Loucy (cell line): ENCODE measurements around the gene PYCARD.

Experiments
- H2AFZ ChIP-seq: fragments of 200-600 bp; sonication (generic); 2 replicates; pipeline ENCODE4 v1.6.0; 2016; ENCODE audit warnings: antibody characterized with exemption, mild to moderate bottlenecking, low read length, moderate library complexity
- H3F3A ChIP-seq: fragments of 200-600 bp; 2 replicates; pipeline ENCODE4 v1.6.0; 2016; ENCODE audit warnings: antibody characterized with exemption, low read depth, mild to moderate bottlenecking
- H3K27me3 ChIP-seq: fragments of 200-600 bp; sonication (generic); 2 replicates; pipeline ENCODE4 v1.6.1; 2014; ENCODE audit warnings: low read length, mild to moderate bottlenecking; ENCODE audit not compliant: insufficient read depth, poor library complexity, severe bottlenecking
- H3K36me3 ChIP-seq: fragments of 200-600 bp; sonication (generic); 2 replicates; pipeline ENCODE4 v1.6.1; 2016; ENCODE audit warnings: low read length; ENCODE audit not compliant: insufficient read depth
- H3K4me1 ChIP-seq: fragments of 200-600 bp; sonication (generic); 2 replicates; pipeline ENCODE4 v1.5.1; 2014; ENCODE audit warnings: low read length, mild to moderate bottlenecking; ENCODE audit not compliant: insufficient read depth, poor library complexity, severe bottlenecking
- H3K4me2 ChIP-seq: fragments of 200-600 bp; sonication (generic); 2 replicates; pipeline ENCODE4 v1.6.0; 2014; ENCODE audit warnings: antibody characterized with exemption, low read length, low read depth, mild to moderate bottlenecking; ENCODE audit not compliant: poor library complexity, severe bottlenecking
- H3K4me3 ChIP-seq: fragments of 200-600 bp; sonication (generic); 2 replicates; pipeline ENCODE4 v1.5.1; 2014; ENCODE audit warnings: low read length, mild to moderate bottlenecking, mixed read lengths; ENCODE audit not compliant: poor library complexity, severe bottlenecking
- H3K79me2 ChIP-seq: fragments of 200-600 bp; sonication (generic); 2 replicates; pipeline ENCODE4 v1.6.1; 2014; ENCODE audit warnings: low read length; ENCODE audit not compliant: insufficient read depth
- H3K9ac ChIP-seq: fragments of 200-600 bp; sonication (generic); 2 replicates; pipeline ENCODE4 v1.6.0; 2014; ENCODE audit warnings: mild to moderate bottlenecking, low read depth, low read length, moderate library complexity; ENCODE audit not compliant: poor library complexity, severe bottlenecking
- H3K9me2 ChIP-seq: fragments of 200-600 bp; sonication (generic); replicated peaks from 2 replicates; pipeline ENCODE4 v1.6.1; 2016; ENCODE audit warnings: low read depth, low read length, mixed read lengths
- H3K9me3 ChIP-seq: fragments of 200-600 bp; sonication (generic); 2 replicates; pipeline ENCODE4 v1.6.1; 2014; ENCODE audit warnings: mild to moderate bottlenecking, antibody characterized with exemption, low read length, low read depth; ENCODE audit not compliant: insufficient read depth
- H4K20me1 ChIP-seq: fragments of 200-600 bp; sonication (generic); 2 replicates; pipeline ENCODE4 v1.6.0; 2014; ENCODE audit warnings: antibody characterized with exemption, low read length, mild to moderate bottlenecking; ENCODE audit not compliant: insufficient read depth, poor library complexity, severe bottlenecking
- EZH2phosphoT487 ChIP-seq: fragments of 200-600 bp; IDR thresholded peaks from 2 replicates; pipeline ENCODE4 v1.6.1; 2018; ENCODE audit warnings: antibody characterized with exemption, mild to moderate bottlenecking, moderate library complexity, borderline replicate concordance
- TF ChIP-seq, protein P1 (sequence below): fragments of 200-600 bp; sonication (generic); conservative IDR thresholded peaks from 2 replicates; pipeline ENCODE4 v1.5.1; 2014; ENCODE audit warnings: mild to moderate bottlenecking, antibody characterized with exemption, low read length

The PYCARD gene

GRCh38 chr16:31206776-31207175 is 4.2 kb upstream of the PYCARD start:
- H3K9me2 ChIP-seq = no peaks in the 10 kb centered on the region
- H3K4me2 ChIP-seq = no peak overlapping the region
- TF ChIP-seq EZH2phosphoT487 = no peak
- TF ChIP-seq, protein P1, sequence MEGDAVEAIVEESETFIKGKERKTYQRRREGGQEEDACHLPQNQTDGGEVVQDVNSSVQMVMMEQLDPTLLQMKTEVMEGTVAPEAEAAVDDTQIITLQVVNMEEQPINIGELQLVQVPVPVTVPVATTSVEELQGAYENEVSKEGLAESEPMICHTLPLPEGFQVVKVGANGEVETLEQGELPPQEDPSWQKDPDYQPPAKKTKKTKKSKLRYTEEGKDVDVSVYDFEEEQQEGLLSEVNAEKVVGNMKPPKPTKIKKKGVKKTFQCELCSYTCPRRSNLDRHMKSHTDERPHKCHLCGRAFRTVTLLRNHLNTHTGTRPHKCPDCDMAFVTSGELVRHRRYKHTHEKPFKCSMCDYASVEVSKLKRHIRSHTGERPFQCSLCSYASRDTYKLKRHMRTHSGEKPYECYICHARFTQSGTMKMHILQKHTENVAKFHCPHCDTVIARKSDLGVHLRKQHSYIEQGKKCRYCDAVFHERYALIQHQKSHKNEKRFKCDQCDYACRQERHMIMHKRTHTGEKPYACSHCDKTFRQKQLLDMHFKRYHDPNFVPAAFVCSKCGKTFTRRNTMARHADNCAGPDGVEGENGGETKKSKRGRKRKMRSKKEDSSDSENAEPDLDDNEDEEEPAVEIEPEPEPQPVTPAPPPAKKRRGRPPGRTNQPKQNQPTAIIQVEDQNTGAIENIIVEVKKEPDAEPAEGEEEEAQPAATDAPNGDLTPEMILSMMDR = no peak
- H3K4me3 ChIP-seq = no peak overlapping the region
- no peaks in the 10 kb centered on the region for H3K36me3 ChIP-seq
- no peaks in the 10 kb centered on the region for H4K20me1 ChIP-seq
- no peak overlapping the region for H2AFZ ChIP-seq
- no peak overlapping the region for H3K9ac ChIP-seq
- H3F3A ChIP-seq = no peaks in the 10 kb centered on the region
- H3K27me3 ChIP-seq = no peaks in the 10 kb centered on the region
- H3K9me3 ChIP-seq = no peaks in the 10 kb centered on the region
- no peaks in the 10 kb centered on the region for H3K4me1 ChIP-seq
- H3K79me2 ChIP-seq = no peaks in the 10 kb centered on the region

GRCh38 chr16:31204871-31205666 is 2.5 kb upstream of the PYCARD start:
- Histone ChIP-seq H3K9ac (no peak overlapping the region), H3K36me3 (no peaks in the 10 kb centered on the region), H4K20me1 (no peaks in the 10 kb centered on the region), H3K4me1 (no peaks in the 10 kb centered on the region), H3K9me2 (no peaks in the 10 kb centered on the region), H3F3A (no peaks in the 10 kb centered on the region), H3K4me2 (no peak overlapping the region), H3K4me3 (no peak overlapping the region), H3K27me3 (no peaks in the 10 kb centered on the region), H2AFZ (no peak overlapping the region), H3K79me2 (no peaks in the 10 kb centered on the region), H3K9me3 (no peaks in the 10 kb centered on the region)
- TF ChIP-seq, protein P1 = no peak
- no peak for TF ChIP-seq EZH2phosphoT487

GRCh38 chr16:31201582-31202413 is 762 bp downstream of the PYCARD start:
- Histone ChIP-seq H3K4me2 (peak overlapping the region; percentile 10), H3K9me3 (no peaks in the 10 kb centered on the region), H3K4me3 (peak overlapping the region; percentile 51), H3F3A (no peaks in the 10 kb centered on the region; the same call in 1 of the 2 replicates), H3K4me1 (no peaks in the 10 kb centered on the region), H4K20me1 (peaks cover 23% of the 10 kb centered on the region), H3K79me2 (no peaks in the 10 kb centered on the region), H3K27me3 (no peaks in the 10 kb centered on the region), H3K9ac (no peak overlapping the region), H3K36me3 (peaks cover 14% of the 10 kb centered on the region; the same call in 1 of the 2 replicates), H2AFZ (no peak overlapping the region), H3K9me2 (no peaks in the 10 kb centered on the region)
- TF ChIP-seq, protein P1 = no peak
- no peak for TF ChIP-seq EZH2phosphoT487
